GM23338 (cell line): Measurements from ENCODE around the gene CD247.

Source experiments
- CREB1 ChIP-seq: fragments of 250-450 bp; sonication (Bioruptor Pico); IDR thresholded peaks from 2 replicates; pipeline ENCODE4 v1.5.0; 2020; ENCODE audit warnings: low read depth, mild to moderate bottlenecking, moderate library complexity
- CTCF ChIP-seq, 2 experiments: fragments of 200-600 bp in 1 of 2; sonication (generic) in 1 of 2; conservative IDR thresholded peaks; 2 replicates each; pipeline versions ENCODE4 v1.5.1 to v1.6.1; 2016 to 2017; ENCODE audit warnings: antibody characterized with exemption in 2 of 2, low read depth in 2 of 2, mild to moderate bottlenecking in 2 of 2, moderate library complexity in 1 of 2
- EZH2phosphoT487 ChIP-seq: fragments of 200-600 bp; sonication (generic); IDR thresholded peaks from one replicate; pipeline ENCODE4 v1.8.1; 2018; ENCODE audit warnings: antibody characterized with exemption; ENCODE audit not compliant: unreplicated experiment
- POLR2AphosphoS5 ChIP-seq: IDR thresholded peaks from 2 replicates; pipeline ENCODE4 v1.6.1; 2016; ENCODE audit warnings: antibody characterized with exemption, low read depth
- ZNF331 ChIP-seq: fragments of 250-450 bp; sonication (Bioruptor Pico); IDR thresholded peaks from 2 replicates; pipeline ENCODE4 v1.5.0; 2020; ENCODE audit warnings: low read depth, mild to moderate bottlenecking, moderate library complexity
- TF ChIP-seq, protein P1 (sequence below): IDR thresholded peaks from one replicate; pipeline ENCODE4 v1.6.1; 2018; ENCODE audit warnings: antibody characterized with exemption; ENCODE audit not compliant: unreplicated experiment

GRCh38 chr1:167554028-167554779, 35.9 kb upstream of the CD247 start:
- TF ChIP-seq CTCF (conservative IDR thresholded peaks at IDR 0.05; ENCODE audit: low read depth in 2 of 2), result no peak
- no peak for TF ChIP-seq EZH2phosphoT487
- TF ChIP-seq ZNF331 (CRISPR knock-in tag), result no peak
- TF ChIP-seq, protein P1, sequence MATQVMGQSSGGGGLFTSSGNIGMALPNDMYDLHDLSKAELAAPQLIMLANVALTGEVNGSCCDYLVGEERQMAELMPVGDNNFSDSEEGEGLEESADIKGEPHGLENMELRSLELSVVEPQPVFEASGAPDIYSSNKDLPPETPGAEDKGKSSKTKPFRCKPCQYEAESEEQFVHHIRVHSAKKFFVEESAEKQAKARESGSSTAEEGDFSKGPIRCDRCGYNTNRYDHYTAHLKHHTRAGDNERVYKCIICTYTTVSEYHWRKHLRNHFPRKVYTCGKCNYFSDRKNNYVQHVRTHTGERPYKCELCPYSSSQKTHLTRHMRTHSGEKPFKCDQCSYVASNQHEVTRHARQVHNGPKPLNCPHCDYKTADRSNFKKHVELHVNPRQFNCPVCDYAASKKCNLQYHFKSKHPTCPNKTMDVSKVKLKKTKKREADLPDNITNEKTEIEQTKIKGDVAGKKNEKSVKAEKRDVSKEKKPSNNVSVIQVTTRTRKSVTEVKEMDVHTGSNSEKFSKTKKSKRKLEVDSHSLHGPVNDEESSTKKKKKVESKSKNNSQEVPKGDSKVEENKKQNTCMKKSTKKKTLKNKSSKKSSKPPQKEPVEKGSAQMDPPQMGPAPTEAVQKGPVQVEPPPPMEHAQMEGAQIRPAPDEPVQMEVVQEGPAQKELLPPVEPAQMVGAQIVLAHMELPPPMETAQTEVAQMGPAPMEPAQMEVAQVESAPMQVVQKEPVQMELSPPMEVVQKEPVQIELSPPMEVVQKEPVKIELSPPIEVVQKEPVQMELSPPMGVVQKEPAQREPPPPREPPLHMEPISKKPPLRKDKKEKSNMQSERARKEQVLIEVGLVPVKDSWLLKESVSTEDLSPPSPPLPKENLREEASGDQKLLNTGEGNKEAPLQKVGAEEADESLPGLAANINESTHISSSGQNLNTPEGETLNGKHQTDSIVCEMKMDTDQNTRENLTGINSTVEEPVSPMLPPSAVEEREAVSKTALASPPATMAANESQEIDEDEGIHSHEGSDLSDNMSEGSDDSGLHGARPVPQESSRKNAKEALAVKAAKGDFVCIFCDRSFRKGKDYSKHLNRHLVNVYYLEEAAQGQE, result no peak
- TF ChIP-seq POLR2AphosphoS5, result no peak
- no peak for TF ChIP-seq CREB1 (CRISPR knock-in tag)
